SJCRH30 (cell line): ENCODE results near the gene RAD51AP2. TPM values are rescaled to one million over a fixed set of nuclear protein-coding genes. Genes with fewer than 3 reads are reported as not detected.

ENCODE experiments used
- DNase-seq, 2 experiments: peaks; one replicate each; pipeline ENCODE4 v3.0.0-alpha.2; 2015 to 2020
- H3K27ac ChIP-seq: fragments of 250-450 bp; sonication (Bioruptor Pico); 2 replicates; pipeline ENCODE4 v1.5.1; 2020; ENCODE audit warnings: mild to moderate bottlenecking, moderate library complexity
- H3K27me3 ChIP-seq: fragments of 250-450 bp; sonication (Bioruptor Pico); 2 replicates; pipeline ENCODE4 v1.5.1; 2020; ENCODE audit warnings: mild to moderate bottlenecking, moderate library complexity
- H3K36me3 ChIP-seq: fragments of 250-450 bp; sonication (Bioruptor Pico); 2 replicates; pipeline ENCODE4 v1.5.1; 2020; ENCODE audit warnings: mild to moderate bottlenecking, moderate library complexity
- H3K4me1 ChIP-seq: fragments of 250-450 bp; sonication (Bioruptor Pico); 2 replicates; pipeline ENCODE4 v1.5.1; 2020; ENCODE audit warnings: mild to moderate bottlenecking, moderate library complexity
- H3K4me3 ChIP-seq: fragments of 250-450 bp; sonication (Bioruptor Pico); 2 replicates; pipeline ENCODE4 v1.5.1; 2020; ENCODE audit warnings: mild to moderate bottlenecking, moderate library complexity
- H3K9me3 ChIP-seq: fragments of 250-450 bp; sonication (Bioruptor Pico); replicated peaks from 2 replicates; pipeline ENCODE4 v1.5.1; 2020; ENCODE audit warnings: mild to moderate bottlenecking, moderate library complexity
- total RNA-seq: library from RNA; depleted of rRNA; stranded (reverse); fragments of >200 nt; shearing (Covaris generic); gene quantifications from 2 replicates; pipeline ENCODE4 v1.2.3, GENCODE V29; 2014

RAD51AP2 gene
- total RNA-seq, 1 experiment from 2014 or later: 0.02 TPM

- no peak overlapping the region for H3K27ac ChIP-seq
- no peak for DNase-seq
- no peaks in the 10 kb centered on the region for H3K36me3 ChIP-seq
- peaks cover 9% of the 10 kb centered on the region for H3K27me3 ChIP-seq
- no peaks in the 10 kb centered on the region for H3K9me3 ChIP-seq
- no peaks in the 10 kb centered on the region for H3K4me1 ChIP-seq
- no peak overlapping the region for H3K4me3 ChIP-seq
Observed at GRCh38 chr2:17541531-17541950, 23.3 kb upstream of the RAD51AP2 start.

DNA sequence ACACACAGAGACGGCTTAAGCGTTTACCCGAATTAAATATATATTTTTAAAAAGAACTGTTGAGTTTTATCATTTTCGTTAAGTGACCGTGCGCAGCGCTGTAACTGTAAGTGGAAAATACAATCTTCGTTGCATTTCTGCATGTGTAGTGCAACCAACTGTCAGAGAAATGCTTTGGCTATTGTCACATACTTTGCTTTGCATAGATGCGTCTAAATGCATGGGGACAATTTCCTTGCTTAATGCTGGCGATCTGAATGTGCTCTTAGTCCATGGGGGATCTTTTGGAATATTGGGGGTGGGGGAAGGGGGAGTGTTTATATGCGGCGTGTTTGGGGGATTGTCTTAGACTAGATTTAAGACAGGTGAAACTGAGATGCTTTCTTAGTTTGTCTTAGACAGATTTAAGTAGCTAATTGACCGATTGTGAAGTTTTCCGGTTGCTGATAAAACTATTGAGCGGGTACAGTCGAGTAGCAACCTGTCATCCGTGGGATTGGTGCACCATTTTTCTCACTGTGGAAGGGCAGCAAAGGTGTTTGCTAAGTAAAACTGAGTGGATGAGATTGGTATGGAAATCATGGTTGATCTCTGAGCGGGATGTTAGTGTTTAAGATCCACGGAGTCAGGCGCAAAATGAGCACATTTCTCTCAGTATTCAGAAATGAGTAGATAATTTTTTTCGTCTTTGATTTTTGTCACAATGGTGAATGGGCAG is 22.7 kb upstream of the RAD51AP2 start:
- Histone ChIP-seq H3K9me3 (no peaks in the 10 kb centered on the region), H3K4me1 (no peaks in the 10 kb centered on the region), H3K36me3 (no peaks in the 10 kb centered on the region), H3K27me3 (peaks cover 9% of the 10 kb centered on the region), H3K27ac (no peak overlapping the region), H3K4me3 (no peak overlapping the region)
- DNase-seq: no peak

DNA sequence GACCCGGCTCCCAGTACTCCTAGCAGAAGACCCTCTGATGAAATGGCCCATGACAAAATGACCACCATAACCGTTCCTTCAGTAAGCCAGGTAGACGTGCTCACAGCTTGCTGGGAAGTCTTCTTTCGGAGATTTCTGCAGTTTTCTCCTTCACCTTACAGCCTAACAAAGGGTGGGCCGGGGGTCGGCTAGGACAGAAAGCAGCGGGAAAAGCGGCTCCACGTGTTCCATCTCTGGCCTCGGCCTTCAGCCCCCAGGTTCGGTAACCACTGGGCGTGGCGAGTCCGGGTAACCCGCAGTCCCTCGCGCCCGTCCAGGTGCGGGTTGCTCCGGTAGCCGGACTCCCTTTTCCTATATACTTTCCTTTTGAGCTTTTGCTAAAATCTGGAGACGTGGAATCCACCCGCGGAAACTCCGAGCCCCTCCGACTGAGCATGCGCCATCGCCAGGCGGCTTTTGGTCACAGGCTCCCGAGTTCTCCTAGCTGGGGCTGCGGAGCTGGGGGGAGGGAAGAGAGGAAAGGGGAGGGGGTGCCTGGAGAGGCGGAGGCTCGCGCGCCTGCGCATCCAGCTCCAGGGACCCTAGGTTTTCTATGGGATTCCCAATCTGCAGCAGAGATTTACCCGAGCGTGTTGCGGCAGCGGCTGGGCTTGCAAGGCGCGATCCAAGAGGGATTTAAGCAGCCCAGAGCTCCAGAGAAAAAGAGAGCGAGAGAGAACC is 22.0 kb upstream of the RAD51AP2 start, which contains the start of gene VSNL1:
Gene VSNL1 (plus strand): TSS at position 604 of the 720 bp plus-strand sequence. CDS start 51,379 bp downstream, outside the sequence.
- H3K4me1 ChIP-seq: no peaks in the 10 kb centered on the region
- no peak within 1 kb of the TSS for H3K27ac ChIP-seq
- DNase-seq: no peak
- H3K27me3 ChIP-seq: peaks cover 9% of the 10 kb centered on the region
- no peaks in the 10 kb centered on the region for H3K36me3 ChIP-seq
- no peaks in the 10 kb centered on the region for H3K9me3 ChIP-seq
- no peak within 1 kb of the TSS for H3K4me3 ChIP-seq

GRCh38 chr2:17539611-17540092 is 21.4 kb upstream of the RAD51AP2 start:
- Histone ChIP-seq H3K4me3 (no peak overlapping the region), H3K36me3 (no peaks in the 10 kb centered on the region), H3K9me3 (no peaks in the 10 kb centered on the region), H3K27me3 (peaks cover 9% of the 10 kb centered on the region), H3K4me1 (no peaks in the 10 kb centered on the region), H3K27ac (no peak overlapping the region)
- no peak for DNase-seq

- peak; percentile 33 to 48 for DNase-seq
- Histone ChIP-seq H3K4me3 (peak overlapping the region; percentile 39), H3K36me3 (no peaks in the 10 kb centered on the region), H3K27ac (no peak overlapping the region), H3K4me1 (no peaks in the 10 kb centered on the region), H3K27me3 (peaks cover 9% of the 10 kb centered on the region), H3K9me3 (no peaks in the 10 kb centered on the region)
Observed at GRCh38 chr2:17538844-17539554, 20.8 kb upstream of the RAD51AP2 start.

DNA sequence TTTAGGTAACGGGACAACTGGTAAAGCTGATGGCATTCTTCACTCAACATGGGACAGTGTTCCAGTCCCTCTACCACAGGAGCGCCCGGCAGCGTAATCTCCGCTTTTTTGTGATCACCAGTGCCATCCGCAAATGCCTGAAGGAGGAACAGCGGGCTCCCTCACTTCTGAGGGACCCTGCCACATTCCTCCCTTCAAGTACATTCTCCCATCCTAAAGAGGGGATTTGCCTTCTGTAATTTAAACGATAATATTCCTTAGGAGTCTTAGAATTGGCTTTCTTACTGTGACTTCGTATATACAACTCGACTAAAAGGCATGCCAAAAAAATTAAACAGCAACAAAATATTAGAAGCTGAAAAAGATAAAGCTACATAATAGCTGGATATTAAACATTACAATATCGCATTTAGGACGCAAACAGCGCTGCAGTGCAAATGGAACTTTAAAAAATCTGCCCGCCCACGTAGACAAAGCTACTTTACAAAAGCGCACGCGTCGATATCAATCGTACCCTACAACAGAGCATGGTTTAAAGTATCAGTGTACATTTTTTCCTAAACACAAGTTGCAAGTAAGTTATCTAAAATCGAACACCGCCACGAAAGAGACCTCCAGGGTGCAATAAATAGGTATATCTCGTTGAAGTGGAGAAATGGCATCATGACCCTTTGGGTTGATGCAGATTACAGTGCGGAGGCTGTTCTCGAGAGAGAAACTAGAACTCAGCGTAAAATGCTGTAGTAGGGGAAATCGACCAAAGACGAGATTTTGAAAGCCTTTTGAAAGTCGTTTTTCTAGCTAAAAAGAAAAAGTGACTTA is 20.0 kb upstream of the RAD51AP2 start:
- DNase-seq: peak in 1 of 2 experiments; percentile 13
- Histone ChIP-seq H3K36me3 (no peaks in the 10 kb centered on the region), H3K27me3 (peaks cover 7% of the 10 kb centered on the region), H3K27ac (no peak overlapping the region), H3K4me1 (no peaks in the 10 kb centered on the region), H3K9me3 (no peaks in the 10 kb centered on the region), H3K4me3 (peak overlapping the region; percentile 39)

GRCh38 chr2:17536416-17536815 is 18.2 kb upstream of the RAD51AP2 start:
- Histone ChIP-seq H3K4me3 (no peak overlapping the region), H3K9me3 (no peaks in the 10 kb centered on the region), H3K27me3 (peaks cover 7% of the 10 kb centered on the region), H3K27ac (no peak overlapping the region), H3K36me3 (no peaks in the 10 kb centered on the region), H3K4me1 (no peaks in the 10 kb centered on the region)
- no peak for DNase-seq

DNA sequence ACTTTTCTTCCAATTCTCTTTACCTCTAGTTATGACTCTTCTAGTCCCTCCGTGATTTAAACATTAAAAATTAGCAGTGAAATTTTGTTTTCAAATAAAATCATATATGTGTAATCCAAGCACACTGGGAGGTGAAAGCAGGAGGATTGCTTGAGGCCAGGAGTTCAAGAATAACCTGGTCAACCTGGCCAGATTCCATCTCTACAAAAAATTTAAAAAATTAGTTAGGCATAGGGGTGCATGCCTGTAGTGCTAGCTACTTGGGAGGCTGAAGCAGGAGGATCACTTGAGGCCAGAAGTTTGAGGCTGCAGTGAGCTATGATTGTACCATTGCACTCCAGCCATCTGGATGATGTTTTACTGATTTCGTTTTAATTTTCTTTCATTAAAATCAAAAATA is 15.3 kb upstream of the RAD51AP2 start:
- H3K36me3 ChIP-seq: no peaks in the 10 kb centered on the region
- H3K27me3 ChIP-seq: peaks cover 7% of the 10 kb centered on the region
- H3K4me3 ChIP-seq: no peak overlapping the region
- no peak overlapping the region for H3K27ac ChIP-seq
- H3K9me3 ChIP-seq: no peaks in the 10 kb centered on the region
- no peak for DNase-seq
- H3K4me1 ChIP-seq: no peaks in the 10 kb centered on the region

GRCh38 chr2:17529771-17530170 is 11.5 kb upstream of the RAD51AP2 start:
- Histone ChIP-seq H3K4me1 (no peaks in the 10 kb centered on the region), H3K4me3 (no peak overlapping the region), H3K27me3 (peaks cover 7% of the 10 kb centered on the region; the same call in 1 of the 2 replicates), H3K36me3 (no peaks in the 10 kb centered on the region), H3K27ac (no peak overlapping the region), H3K9me3 (no peaks in the 10 kb centered on the region)
- no peak for DNase-seq

DNA sequence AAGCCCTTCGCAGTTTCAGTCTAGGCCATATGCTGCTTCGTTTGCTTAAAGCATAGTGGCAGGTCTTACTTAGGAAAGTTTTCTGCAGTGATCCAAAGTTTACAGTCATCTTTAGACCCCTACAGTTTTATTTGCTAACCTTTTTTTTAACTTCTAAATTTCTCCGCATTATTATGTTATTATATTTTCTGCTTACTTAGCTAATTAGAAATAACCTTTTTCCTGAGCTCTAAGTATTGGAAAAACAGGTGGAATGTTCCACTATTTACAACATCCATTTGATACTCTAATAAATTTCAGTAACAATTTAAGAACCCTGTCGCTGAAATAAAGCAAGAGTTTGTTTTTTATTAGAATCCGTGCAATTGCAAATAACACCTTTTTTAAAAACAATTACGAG is 4.1 kb upstream of the RAD51AP2 start:
- no peak for DNase-seq
- H3K4me3 ChIP-seq: no peak overlapping the region
- H3K27ac ChIP-seq: no peak overlapping the region
- H3K4me1 ChIP-seq: no peaks in the 10 kb centered on the region; the same call in 1 of the 2 replicates
- H3K36me3 ChIP-seq: no peaks in the 10 kb centered on the region
- peaks cover 4% of the 10 kb centered on the region for H3K27me3 ChIP-seq
- H3K9me3 ChIP-seq: no peaks in the 10 kb centered on the region

- H3K36me3 ChIP-seq: no peaks in the 10 kb centered on the region
- H3K27me3 ChIP-seq: no peaks in the 10 kb centered on the region; the same call in none of the 2 replicates
- no peaks in the 10 kb centered on the region; the same call in 1 of the 2 replicates for H3K4me1 ChIP-seq
- H3K27ac ChIP-seq: no peak overlapping the region
- no peak overlapping the region for H3K4me3 ChIP-seq
- no peak for DNase-seq
- no peaks in the 10 kb centered on the region for H3K9me3 ChIP-seq
Observed at GRCh38 chr2:17521621-17522020, 3.4 kb upstream of the RAD51AP2 start.

DNA sequence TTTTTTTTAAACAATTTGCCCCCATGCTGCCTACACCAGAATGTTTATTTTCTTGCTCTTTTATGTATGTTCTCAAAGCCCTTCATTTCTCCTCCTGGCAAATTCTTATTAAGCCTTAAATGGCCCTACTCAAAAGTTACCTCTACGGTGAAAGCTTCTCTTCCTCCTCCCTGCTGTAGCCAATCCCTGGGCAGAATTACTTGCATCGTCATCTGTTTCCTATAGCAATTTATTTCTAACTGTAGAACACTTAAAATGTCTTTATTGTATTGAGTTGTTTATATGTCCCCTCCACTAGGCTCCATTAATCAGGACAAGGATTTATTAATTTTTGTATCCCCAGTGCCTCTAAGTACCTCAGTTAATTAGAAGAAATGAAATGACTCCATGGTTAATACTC is 2.5 kb upstream of the RAD51AP2 start:
- H3K36me3 ChIP-seq: no peaks in the 10 kb centered on the region
- no peaks in the 10 kb centered on the region for H3K9me3 ChIP-seq
- H3K4me3 ChIP-seq: no peak overlapping the region
- H3K27me3 ChIP-seq: no peaks in the 10 kb centered on the region; the same call in 1 of the 2 replicates
- no peak for DNase-seq
- no peak overlapping the region for H3K27ac ChIP-seq
- no peaks in the 10 kb centered on the region; the same call in 1 of the 2 replicates for H3K4me1 ChIP-seq

DNA sequence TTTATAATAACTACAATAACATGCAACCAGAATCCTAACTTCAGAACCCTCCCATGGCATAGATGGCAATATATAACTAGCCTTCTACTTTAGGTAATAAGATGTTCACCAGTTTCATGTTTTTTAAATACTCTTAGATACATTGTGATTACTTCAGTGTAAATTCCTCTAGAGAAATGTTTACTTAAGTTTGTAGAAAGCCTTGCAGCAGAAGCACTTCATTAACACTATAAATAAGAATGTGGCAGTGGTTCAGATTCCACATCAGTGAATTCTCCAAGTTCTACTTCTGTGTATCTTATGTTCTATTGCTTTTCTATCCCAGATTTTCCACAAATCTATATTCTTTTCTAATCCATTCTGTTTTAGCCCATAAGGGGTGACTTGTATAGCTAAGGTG is 1.2 kb upstream of the RAD51AP2 start:
- Histone ChIP-seq H3K9me3 (no peaks in the 10 kb centered on the region), H3K27me3 (no peaks in the 10 kb centered on the region; the same call in 1 of the 2 replicates), H3K27ac (no peak overlapping the region), H3K4me1 (no peaks in the 10 kb centered on the region; the same call in 1 of the 2 replicates), H3K4me3 (no peak overlapping the region), H3K36me3 (no peaks in the 10 kb centered on the region)
- no peak for DNase-seq
